Stimulated activated naive CD4-positive, alpha-beta T cell treated with Interleukin-2 at 50 U/mL for 16 hours (primary cell): Measurements from ENCODE around the gene CEP55.
A peak's percentile ranks its signal among the peaks of the same experiment; 100 is the strongest.

Experiments used
- DNase-seq: peaks from one replicate; lab custom pipeline; 2025; lab: John Stamatoyannopoulos, UW

Gene CEP55

DNA sequence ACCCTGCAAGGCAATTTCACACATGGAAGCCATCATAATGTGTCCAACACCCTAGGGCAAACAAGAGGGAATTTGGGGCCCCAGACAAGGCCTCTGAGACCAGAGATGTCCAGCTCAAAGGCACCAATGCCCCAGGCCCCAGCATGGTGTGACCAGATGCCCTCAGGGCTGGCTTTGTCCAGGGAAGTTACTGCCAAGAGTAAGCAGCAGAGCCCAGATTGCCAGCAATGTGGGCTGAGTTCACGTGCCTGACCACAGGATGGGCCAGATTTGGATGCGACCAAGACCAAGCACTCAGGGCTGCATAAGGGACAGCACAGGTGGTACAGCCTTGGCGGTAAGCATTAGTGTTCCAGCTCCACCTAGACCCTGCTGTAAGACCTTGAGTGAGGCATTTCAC, 27.0 kb upstream of the CEP55 start:
- no peak for DNase-seq

DNA sequence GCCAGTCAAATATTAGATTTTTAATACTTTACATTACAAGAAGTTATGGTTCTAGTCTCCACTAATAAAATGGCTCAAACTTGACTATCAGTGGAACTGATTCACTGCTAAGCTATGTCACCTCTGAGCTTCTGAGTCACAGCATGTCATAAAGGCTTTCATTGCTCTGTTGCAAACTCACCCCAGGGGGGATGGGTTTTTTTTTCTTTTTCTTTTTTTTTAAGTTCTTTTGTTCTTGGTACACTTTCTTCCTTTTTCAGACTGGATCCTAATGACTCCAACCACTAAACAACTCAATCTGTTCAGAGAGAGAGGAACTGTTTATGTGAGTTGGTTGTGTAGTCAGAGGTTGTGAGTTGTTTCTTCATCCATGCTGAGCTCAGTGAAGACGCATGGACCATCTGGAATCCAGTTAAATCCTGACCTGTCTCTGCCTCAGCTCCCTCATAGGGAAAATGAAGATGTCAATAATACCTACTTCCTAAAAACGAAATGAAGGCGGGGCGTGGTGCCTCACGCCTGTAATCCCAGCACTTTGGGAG, 25.2 kb upstream of the CEP55 start:
- no peak for DNase-seq

DNA sequence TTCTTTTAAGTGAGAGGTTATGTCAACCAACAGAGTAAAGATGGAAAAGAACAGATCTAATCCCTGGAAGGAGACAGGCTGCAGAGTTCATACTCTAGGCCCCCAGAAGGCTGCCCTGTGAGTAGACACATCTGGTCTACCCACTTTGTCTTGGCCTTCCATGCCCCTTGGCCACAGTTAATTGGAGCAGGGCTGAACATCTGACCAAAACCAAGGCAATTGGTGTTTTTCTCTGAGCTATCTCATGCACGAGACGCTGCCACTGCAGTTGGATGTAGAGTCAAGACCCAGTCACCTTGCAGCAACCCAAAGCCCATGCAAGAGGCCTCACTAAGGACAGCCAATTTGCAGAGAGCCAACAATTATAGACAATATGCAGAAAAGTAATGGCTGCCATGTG, 23.3 kb upstream of the CEP55 start:
- no peak for DNase-seq

DNA sequence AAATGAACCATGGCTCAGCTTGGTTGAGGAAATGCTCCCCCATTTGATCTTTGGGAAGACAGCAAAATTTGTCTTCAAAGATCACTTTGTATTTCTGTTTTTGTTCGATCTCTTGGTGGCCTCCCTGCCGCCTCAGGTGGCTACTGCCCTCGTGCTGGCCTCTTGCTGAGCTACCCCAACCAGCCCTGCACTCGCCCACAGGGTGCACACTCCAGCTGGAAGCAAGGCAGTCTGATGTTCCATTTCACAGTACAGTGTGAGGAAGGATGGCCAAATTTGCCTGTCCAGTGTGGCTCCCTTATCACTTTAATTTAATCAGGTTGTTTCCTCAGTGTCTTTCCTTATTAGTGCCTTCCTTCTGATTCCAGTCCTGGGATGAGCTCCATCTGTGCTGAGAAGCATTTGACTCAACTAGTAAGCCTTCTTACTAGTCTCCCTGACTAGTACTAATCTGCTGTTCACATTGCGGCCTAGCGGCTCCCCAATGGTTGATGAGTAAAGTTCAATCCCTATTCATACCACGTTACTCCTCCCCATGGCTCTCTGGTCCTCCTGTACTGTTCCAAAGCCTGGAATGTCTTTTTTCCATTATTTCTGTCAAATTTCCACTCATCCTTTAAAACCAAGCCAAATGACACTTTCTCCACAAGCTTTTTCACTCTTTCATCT, 22.5 kb upstream of the CEP55 start:
- no peak for DNase-seq

DNA sequence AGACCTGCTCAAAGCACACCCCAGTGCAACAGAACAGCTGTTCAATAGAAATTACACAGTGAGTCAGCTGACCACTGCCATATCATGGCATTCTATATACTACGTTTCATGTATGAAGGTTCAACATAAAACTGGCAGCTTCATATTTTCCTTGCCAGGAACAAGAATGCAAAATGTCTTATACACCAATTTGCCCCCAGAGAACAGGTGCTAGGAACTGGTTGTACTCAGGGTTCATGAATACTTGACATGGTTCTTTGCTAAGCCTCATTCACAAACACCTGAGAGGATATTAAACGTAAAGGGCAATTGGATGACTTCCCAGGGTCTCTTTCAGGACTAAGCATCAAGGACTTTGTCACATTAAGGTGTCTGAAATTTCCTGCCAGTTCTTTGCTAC, 21.2 kb upstream of the CEP55 start:
- DNase-seq, result no peak

DNA sequence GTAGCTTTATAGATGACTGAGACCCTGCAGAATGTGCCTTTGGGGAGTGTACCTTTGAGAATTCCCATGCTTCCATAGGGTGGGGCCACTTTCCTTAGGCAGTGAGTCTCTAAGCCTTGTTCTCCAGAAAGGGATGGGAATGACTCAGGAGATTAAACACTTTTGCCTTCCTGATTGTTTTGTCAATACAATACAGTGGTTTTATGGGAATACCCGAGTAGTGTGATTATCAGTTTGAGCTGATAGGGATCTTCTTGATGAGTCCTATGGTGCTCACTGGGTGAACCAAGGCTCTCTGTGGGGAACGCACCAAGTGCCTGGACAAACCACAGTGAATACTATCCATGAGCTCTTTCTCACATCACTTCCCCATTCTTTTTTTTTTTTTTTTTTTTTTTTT, 20.5 kb upstream of the CEP55 start:
- no peak for DNase-seq

DNA sequence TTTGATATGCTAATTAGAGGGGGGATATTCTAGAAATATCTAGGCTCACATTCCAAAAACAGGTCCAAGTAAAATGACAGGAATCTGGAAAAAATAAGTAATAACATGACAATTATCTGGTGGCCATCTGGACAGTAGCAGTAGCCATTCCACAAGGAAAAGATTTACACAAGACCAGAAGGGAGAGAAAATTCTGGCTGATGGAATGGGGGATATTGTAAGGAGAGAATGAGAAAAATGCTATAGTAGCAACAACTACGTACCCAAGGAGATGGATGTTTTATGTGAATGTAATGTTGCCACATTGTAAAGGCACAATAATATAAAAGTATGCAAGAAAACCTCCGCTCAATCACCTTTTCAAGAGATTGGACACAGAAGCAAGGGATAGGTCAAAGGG, 19.7 kb upstream of the CEP55 start:
- DNase-seq, result no peak

DNA sequence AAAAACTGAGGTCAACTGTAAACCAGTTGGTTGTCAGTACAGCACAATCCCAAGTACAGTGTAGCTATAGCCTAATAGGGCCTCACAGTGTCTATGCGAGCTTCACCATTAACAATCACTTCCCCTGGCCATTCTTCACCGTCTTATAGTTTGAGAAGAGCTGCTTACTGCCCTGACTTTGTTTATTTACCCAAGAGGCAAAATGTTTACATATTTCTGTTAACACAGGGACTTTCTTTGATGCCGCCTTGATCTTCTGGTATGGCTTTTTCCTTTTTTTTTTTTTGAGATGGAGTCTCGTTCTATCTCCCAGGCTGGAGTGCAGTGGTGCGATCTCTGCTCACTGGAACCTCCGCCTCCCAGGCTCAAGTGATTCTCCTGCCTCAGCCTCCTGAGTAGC, 17.5 kb upstream of the CEP55 start:
- no peak for DNase-seq

DNA sequence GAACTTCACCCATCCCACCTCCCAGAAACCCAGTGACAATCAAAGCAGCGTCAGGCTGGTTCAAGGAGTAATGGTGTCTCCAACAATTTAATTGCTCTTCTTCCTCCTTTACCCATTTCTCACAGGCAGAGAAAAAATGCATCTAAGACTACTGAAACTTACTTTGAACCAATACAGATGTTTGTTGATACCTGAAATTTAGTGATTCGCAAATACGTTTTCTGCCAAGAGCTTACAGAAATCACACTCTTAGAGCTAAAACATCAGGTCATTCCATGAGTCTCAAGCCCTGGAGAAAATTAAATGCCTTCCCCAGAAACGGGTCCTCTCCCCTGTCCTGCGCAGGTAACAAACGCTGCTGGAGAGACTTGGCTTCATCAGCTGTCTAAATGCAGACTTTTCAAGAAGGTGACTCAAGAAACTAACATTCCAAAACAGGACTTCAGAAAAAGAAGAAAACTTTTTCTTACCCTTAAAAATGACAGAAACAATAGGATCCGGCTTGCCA, 14.7 kb upstream of the CEP55 start:
- no peak for DNase-seq

DNA sequence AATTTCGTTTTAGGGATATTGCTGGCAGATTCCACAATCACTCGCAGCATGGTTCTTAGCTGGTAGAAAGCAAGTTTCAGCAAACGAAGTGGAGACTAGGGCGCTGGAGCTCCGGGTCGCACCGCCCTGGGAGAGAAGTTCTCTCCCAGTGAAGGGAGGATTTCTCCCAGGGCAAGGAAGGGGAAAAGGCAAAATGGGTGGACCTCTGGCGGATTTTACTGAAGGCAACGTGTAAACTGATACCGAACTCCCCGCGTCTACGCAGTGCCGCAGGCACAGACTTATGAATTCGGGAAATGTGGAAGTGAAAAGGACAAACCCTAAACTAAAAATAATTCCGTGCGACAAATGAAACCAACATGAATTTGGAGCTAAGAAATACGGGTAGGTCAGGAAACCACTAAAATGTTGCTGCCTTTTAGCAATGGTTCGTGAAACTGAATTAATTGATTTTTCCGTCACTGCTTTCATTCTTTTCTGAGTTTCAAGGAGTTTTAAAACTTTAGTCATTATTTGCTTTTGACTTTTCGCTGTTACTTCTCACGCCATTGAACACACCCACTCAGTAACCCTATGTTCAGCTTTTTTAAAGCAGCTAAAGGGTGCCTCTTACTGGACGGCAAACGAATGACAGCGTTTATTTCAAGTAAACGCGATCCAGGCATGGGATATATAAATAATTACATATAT, 14.1 kb upstream of the CEP55 start, which contains the start of gene MYOF:
MYOF (minus strand) TSS at position 190 of the 690 bp plus-strand sequence; CDS start at position 50, 140 bp downstream.
- DNase-seq, result peak; percentile 28

DNA sequence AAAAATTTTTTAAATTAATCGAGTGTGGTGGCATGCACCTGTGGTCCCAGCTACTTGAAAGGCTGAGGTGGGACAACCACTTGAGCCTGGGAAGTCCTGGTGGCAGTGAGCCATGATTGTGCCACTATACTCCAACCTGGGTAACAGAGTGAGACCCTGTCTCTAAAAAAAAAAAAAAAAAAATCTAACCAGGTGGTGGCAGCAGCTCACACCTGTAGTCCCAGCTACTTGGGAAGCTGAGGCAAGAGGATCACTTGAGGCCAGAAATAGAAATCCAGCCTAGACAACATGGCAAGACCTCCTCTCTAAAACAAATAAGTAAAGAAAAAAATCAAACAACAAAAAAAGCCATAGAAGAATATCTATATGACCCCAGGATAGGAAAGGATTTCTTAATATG, 10.7 kb upstream of the CEP55 start:
- DNase-seq, result no peak

DNA sequence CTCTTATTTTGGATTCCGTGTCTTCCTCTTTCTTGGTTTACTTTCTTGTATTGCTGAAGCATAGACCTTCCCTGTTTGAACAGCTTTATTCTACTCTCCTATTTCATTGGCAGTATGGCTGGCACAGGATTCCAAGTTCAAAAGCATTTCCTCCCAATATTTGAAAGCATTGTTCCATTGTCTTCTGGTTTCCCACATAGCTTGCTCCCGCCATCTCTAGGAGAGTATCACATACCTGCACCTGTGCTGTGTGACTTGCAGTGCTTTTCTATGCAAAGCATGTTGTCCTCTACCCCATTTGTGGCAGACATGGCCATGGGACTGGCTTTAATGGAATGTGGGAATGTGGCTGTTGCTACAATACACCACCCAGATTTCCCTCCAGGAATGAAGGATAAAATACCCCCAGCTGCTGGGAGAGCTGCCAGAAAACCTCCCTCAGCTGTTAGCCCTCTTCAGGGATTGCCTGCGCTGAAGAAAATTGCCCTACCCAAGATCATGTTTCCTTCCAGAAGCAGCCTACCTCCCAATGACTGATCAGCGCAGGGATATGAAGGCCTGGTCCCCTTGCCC, 7.4 kb upstream of the CEP55 start:
- DNase-seq, result no peak

DNA sequence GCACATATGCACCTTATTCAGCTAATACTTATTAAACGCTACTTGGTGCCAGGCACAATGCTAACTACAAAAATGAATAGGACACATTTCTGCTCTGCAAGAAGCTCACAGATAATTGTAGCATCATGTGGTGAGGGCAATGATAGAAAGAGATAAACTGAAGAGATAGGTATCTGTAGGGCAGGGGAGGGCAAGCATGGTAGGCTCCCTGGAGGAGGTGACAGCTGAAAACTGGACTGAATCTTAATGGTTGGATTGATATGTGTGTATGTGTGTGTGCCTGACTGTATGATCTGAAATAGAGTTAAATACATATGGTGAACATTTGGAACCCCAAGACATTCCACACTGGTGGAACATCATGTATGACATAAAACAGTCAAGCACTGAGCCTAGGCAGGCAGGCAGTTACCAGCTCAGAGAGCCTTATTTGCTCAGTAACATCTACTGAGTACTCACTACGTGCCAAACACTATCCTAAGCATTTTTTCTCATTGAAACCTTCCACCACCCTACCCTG, 4.8 kb upstream of the CEP55 start:
- DNase-seq, result no peak

DNA sequence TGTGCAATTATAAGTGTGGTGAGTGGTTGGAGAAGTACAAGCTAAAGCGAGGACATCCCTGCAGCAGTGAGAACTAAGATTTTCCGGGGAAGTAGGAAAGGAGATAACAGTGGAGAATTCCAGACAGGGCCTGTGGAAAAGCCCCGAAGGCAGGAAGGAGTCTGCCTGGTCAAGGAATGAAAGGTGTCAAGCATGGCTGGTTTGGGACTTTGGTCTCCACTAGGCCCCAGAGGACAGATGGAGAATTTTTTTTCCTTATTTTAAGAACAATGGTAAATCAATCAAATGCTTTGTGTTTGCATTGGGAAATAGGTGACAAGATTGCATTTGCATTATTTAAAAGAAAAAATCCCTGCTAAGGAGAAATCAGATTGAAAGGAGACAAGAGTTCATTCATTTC, 3.2 kb upstream of the CEP55 start:
- no peak for DNase-seq

DNA sequence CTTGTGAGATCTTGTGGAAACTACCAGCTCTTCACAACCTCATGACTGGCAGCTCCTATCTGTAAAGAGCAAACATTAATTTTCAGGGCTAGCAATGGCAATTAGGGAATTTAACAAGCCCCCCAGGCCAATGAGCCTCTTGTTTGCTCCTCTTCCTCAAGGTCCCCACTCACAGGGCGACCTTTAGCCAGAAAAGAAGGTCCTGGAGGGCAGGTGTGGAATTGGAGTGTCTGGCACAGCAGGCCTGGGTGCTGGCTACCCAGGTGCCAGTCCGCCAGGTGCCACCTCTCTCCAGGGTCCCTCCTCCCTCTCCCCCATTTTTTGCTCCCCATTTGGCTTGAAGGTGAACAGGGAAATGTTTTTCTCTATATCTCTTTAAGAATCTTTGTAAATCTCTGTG, 1.9 kb upstream of the CEP55 start:
- no peak for DNase-seq

DNA sequence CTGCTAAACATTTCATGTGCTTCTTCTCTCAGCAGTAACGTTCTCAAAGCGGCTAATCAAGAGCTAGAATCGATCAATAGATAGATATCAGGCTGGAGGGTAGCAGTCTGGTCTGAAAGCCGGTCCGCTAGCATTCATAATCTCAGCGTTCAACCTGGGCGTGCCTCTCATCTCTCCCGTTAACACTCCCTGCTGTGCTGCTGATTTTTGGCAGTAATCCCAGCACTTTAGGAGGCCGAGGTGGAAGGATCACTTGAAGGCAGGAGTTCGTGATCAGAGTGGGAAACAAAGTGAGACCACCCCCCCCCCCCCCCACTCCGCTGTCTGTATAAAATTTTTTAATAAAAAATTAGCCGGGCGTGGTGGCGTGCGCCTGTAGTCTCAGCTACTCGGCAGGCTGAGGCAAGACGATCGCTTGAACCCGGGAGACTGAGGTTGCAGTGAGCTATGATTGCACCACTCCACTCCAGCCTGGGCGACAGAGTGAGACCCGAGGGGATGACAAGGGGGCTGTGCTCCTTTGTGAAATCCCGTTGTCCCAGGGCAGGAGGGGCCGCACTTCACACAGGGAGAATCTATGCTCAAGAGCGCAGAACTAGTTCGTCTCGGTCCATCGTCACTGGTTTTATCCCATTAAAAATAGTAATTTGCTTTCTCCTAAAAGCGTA, 624 bp upstream of the CEP55 start:
- no peak for DNase-seq

DNA sequence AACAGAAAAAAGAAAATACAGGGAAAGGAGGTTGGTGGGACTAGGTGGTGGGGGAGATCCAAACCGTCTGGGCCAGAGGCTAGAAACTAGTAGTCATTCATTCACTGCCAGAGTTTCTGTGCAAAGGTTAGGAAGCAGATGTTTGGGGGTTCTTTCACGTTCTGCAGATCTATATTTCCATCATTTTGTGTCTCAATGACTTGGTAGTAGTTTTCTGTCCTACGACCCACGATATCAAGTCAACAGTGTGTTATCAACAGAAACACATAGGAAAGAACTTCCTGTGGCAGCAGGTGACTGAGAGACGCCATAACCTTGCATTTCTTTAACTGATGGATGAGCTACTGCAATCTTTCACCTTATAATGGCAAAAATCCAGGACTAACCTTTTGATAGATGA, 1.8 kb downstream of the CEP55 start:
- DNase-seq, result peak; percentile 6

DNA sequence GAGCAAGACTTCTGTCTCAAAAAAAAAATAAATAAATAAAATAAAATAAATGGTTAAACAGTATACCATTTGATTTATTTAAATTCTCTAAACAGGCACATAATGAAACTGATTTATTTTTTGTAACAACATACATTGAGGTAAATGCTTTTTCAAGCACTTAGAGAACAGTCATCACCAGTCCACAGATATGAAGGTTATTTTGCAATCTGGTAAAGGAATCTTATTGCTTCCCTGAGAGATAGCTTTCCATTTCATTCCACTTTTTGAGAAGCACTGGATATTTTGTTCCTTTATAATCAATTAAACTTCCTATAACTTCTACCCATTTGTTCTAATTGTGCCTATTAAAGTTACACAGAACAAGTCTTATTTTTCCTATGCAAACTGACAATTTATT, 5.2 kb downstream of the CEP55 start:
- DNase-seq, result no peak

DNA sequence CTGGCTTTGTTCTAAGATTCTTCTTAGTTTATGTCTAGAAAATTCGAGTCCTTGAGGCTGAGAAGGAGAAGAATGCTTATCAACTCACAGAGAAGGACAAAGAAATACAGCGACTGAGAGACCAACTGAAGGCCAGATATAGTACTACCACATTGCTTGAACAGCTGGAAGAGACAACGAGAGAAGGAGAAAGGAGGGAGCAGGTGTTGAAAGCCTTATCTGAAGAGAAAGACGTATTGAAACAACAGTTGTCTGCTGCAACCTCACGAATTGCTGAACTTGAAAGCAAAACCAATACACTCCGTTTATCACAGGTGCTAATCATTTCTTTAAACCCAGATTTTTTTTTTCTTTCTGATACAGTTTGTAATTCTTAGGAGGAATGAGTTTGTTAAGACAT, 6.7 kb downstream of the CEP55 start:
- DNase-seq, result no peak

DNA sequence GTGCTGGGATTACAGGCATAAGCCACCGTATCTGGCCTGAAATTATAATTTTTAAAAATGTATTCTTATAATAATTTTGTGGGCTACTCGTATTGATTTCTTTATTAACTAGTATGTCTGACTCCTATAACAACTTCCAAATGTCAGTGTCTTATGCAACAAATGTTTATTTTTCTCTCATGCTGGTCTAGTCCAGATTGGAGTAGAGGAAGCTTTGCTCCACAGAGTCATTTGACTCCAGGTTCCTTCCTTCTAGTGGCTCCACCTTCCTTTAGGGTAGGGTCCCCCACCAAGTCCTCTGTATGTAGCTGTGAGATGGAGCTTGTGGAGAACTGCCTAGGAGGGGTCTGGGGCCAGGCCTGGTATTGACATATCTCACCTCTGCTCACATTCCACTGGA, 8.7 kb downstream of the CEP55 start:
- no peak for DNase-seq

DNA sequence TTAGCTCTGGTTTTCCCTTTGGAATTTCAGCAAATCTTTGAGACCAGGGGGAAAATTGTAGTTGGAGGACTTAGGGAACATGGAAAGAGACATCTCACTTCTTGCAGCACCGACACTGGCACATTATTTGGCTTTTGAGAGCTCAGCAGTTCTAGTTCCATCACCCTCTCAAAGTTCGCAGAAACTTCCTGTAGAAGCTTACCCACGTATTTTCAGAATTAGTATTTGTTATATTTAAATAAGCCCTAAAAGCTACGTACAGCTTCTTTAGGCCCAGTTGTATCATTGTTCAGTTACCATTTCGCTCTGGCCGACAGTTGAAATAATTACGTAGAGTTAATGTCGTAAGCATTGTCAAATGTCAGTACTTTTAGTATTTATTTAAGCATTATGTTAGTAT, 13.4 kb downstream of the CEP55 start:
- DNase-seq, result no peak

DNA sequence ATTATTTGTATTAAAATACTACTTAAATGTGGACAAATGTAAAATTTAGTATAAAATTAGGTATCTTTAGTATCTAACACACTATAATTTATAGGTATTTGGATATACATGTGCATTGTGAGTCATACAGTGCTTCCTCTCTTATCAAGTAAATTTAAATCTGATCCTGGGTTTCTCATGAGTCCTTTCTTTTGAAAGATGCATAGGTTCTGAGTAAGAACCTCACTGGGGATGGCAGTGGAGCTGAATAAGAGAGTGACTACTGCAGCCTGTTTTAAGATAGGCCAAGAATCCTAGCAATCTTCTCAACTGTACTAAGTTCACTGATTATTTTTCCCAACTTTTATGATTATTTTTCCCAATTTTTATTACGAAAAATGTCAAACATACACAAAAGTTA, 16.2 kb downstream of the CEP55 start:
- no peak for DNase-seq
